Ishikawa (cell line): ENCODE results near the gene CACNA2D3.

ENCODE experiments used
- CEBPB ChIP-seq: IDR thresholded peaks from 2 replicates; pipeline ENCODE4 v1.6.1; 2012
- CREB1 ChIP-seq: IDR thresholded peaks from 2 replicates; pipeline ENCODE4 v1.6.1; 2012; ENCODE audit warnings: low read depth
- EGR1 ChIP-seq: IDR thresholded peaks from 2 replicates; pipeline ENCODE4 v1.6.1; 2012
- EP300 ChIP-seq: IDR thresholded peaks from 2 replicates; pipeline ENCODE4 v1.6.1; 2012; ENCODE audit warnings: borderline replicate concordance
- FOXM1 ChIP-seq: IDR thresholded peaks from 2 replicates; pipeline ENCODE4 v1.6.1; 2012; ENCODE audit warnings: low read depth, borderline replicate concordance
- NFIC ChIP-seq: IDR thresholded peaks from 2 replicates; pipeline ENCODE4 v1.6.1; 2012
- RAD21 ChIP-seq: IDR thresholded peaks from 2 replicates; pipeline ENCODE4 v1.6.1; 2012; ENCODE audit warnings: low read depth
- TAF1 ChIP-seq: IDR thresholded peaks from 2 replicates; pipeline ENCODE4 v1.6.1; 2012; ENCODE audit warnings: low read depth, mild to moderate bottlenecking
- TCF12 ChIP-seq: IDR thresholded peaks from 2 replicates; pipeline ENCODE4 v1.6.1; 2012; ENCODE audit warnings: low read depth
- TEAD4 ChIP-seq: IDR thresholded peaks from 2 replicates; pipeline ENCODE4 v1.6.1; 2012
- YY1 ChIP-seq: IDR thresholded peaks from 2 replicates; pipeline ENCODE4 v1.6.1; 2012; ENCODE audit warnings: low read depth
- ZBTB7A ChIP-seq: IDR thresholded peaks from 2 replicates; pipeline ENCODE4 v1.6.1; 2012; ENCODE audit warnings: low read depth
- TF ChIP-seq, protein P1 (sequence below): IDR thresholded peaks from 2 replicates; pipeline ENCODE4 v1.6.1; 2012
- TF ChIP-seq, protein P2 (sequence below): IDR thresholded peaks from 2 replicates; pipeline ENCODE4 v1.6.1; 2012
- TF ChIP-seq, protein P3 (sequence below): IDR thresholded peaks from 2 replicates; pipeline ENCODE4 v1.6.1; 2012; ENCODE audit warnings: low read depth, mild to moderate bottlenecking

The CACNA2D3 gene

DNA sequence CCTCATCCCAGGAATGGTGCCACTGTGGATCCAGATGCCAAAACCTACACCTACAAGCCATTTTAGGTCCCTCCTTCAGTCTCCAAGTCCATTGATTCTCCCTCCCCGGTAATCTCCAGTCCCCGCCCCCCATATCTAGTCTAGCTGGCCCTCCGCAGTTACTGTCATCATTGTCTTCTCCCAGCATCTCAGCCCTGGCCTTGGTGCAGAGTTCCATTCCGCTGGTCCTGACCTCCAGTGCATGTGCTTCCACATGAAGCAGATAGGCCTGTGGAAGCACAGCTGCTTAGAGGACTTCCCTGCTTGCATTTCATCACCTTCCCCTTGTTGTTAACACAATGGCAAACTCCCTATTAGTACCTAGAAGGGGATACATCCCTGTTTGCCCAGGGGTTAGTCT lies 473.7 kb downstream of the CACNA2D3 start:
- TF ChIP-seq NFIC (no peak), ZBTB7A (no peak), TAF1 (no peak), CREB1 (no peak), EGR1 (no peak), FOXM1 (no peak), RAD21 (no peak), TEAD4 (no peak), CEBPB (no peak)
- TF ChIP-seq, protein P1, sequence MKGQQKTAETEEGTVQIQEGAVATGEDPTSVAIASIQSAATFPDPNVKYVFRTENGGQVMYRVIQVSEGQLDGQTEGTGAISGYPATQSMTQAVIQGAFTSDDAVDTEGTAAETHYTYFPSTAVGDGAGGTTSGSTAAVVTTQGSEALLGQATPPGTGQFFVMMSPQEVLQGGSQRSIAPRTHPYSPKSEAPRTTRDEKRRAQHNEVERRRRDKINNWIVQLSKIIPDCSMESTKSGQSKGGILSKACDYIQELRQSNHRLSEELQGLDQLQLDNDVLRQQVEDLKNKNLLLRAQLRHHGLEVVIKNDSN: no peak
- TF ChIP-seq, protein P2, sequence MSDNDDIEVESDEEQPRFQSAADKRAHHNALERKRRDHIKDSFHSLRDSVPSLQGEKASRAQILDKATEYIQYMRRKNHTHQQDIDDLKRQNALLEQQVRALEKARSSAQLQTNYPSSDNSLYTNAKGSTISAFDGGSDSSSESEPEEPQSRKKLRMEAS: no peak
- TF ChIP-seq, protein P3, sequence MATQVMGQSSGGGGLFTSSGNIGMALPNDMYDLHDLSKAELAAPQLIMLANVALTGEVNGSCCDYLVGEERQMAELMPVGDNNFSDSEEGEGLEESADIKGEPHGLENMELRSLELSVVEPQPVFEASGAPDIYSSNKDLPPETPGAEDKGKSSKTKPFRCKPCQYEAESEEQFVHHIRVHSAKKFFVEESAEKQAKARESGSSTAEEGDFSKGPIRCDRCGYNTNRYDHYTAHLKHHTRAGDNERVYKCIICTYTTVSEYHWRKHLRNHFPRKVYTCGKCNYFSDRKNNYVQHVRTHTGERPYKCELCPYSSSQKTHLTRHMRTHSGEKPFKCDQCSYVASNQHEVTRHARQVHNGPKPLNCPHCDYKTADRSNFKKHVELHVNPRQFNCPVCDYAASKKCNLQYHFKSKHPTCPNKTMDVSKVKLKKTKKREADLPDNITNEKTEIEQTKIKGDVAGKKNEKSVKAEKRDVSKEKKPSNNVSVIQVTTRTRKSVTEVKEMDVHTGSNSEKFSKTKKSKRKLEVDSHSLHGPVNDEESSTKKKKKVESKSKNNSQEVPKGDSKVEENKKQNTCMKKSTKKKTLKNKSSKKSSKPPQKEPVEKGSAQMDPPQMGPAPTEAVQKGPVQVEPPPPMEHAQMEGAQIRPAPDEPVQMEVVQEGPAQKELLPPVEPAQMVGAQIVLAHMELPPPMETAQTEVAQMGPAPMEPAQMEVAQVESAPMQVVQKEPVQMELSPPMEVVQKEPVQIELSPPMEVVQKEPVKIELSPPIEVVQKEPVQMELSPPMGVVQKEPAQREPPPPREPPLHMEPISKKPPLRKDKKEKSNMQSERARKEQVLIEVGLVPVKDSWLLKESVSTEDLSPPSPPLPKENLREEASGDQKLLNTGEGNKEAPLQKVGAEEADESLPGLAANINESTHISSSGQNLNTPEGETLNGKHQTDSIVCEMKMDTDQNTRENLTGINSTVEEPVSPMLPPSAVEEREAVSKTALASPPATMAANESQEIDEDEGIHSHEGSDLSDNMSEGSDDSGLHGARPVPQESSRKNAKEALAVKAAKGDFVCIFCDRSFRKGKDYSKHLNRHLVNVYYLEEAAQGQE: no peak

DNA sequence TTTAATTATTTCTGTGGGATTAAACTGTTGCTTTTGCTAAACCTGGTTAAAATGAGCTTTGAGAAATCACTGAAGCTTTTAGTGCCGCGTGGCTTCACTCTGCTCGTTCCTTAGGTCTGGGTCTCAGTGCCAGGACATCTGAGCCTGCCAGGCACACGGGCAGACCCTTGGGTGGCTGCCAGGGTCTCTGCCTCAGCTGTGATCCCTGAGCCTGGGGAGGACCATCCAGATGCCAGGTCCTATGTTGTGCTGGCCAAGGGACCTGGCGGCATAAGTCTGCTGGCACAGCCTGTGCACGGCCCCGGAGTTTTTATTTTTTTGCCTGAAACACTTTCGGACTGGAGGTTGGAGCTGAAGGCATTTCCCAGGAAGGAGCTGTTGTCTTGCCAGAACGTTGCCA lies 477.4 kb downstream of the CACNA2D3 start:
- no peak for TF ChIP-seq ZBTB7A
- TF ChIP-seq EGR1: no peak
- TF ChIP-seq RAD21: no peak
- TF ChIP-seq, protein P2: no peak
- no peak for TF ChIP-seq EP300
- no peak for TF ChIP-seq CEBPB

DNA sequence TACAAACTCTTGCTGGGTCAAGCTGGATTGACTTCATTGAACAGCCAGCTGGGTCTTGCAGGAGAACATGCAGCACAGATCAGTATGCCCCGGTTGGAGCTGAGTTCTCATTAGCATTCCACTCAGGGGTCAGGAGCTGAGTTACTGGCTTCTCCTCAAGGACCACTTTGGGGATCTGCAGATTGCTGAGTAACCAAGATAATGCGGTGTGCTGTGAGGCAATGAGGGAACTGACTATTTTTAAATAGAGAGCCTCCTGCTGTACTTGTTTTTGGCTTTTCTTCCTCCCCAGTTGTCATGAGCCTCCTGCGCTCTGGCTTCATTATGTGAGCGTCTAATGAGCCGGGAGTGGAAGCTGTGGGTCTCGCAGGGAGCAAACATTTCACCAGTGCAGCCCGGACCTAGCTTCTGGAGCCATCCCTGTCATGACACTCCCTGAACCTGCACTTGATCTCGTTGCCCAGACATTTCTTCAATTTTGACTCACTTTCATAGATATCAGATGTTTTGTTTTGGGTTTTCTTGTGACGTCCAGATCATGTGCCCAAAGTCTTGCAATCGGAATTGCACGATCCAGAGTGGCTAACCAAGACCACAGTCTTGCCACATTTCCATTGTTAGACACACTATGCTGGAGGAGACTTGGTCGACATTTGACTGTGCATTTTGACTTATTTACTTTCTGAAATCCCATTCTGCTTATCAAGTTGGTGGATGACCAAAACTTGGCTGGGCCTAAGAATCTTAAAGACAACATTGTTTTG lies 478.3 kb downstream of the CACNA2D3 start:
- TF ChIP-seq CEBPB: no peak
- TF ChIP-seq CREB1: no peak
- TF ChIP-seq TCF12: no peak
- TF ChIP-seq, protein P3: no peak
- TF ChIP-seq YY1: no peak
- TF ChIP-seq, protein P2: no peak
- no peak for TF ChIP-seq NFIC
- TF ChIP-seq FOXM1: no peak
- no peak for TF ChIP-seq EGR1
- TF ChIP-seq TEAD4: no peak

DNA sequence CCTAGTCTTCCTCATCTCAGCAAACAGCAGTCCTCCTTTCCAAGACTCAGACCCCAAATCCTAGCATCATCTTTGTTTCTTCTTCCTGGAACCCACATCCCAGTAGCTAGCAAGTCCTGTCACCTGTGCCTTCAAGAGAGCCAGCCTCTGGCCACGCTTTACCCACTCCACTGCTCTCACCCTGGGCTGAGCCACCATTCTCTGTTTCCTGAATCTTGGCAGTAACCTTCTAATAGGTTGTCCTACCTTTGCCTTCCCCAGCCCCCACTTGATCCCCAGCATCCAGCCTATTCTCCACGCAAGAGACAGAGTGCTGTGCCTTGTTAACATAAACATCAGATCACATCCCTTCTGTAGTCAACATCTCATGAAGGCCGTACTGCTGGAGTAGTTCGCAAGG lies 482.1 kb downstream of the CACNA2D3 start:
- TF ChIP-seq, protein P2: no peak
- no peak for TF ChIP-seq RAD21

DNA sequence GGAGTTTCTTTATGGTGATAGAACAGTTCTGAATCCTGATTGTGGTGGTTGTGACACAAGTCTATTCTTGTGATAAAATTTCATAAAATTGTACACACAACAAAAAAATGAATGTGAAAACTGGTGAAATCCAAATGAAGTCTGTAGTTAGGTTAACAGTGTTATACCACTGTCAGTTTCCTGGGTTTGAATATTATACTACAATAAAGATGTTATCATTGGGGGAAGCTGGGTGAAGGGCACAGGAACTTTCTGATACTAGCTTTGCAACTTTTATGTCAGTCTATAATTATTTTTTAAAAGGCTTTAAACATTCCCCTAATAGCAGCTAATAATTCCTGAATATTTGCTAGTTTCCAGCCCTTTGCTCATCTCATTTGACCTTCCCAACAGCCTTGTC lies 485.7 kb downstream of the CACNA2D3 start:
- TF ChIP-seq CREB1: no peak
- no peak for TF ChIP-seq YY1
- no peak for TF ChIP-seq FOXM1
- no peak for TF ChIP-seq TCF12

DNA sequence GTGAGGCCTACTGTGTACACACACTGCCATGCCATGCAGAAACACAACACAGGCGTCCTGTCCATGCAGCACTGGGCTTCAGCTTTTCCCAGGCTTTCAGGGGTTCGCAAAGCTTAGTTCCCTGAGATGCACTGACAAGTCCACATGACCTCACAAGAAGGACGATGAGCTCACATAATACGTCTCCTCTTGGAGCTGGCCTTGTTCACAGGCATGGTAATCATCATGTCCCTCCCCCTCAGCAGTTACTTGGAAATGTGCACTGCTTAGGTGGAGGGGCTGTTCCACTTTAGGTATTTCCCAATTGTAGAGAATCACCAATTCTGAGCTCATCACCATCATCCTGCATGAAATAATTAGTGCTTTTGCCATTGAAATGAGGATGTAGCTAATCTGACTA lies 496.7 kb downstream of the CACNA2D3 start:
- no peak for TF ChIP-seq NFIC
- no peak for TF ChIP-seq EGR1
- TF ChIP-seq EP300: no peak
- TF ChIP-seq TEAD4: no peak
- TF ChIP-seq RAD21: no peak
- TF ChIP-seq YY1: no peak
- TF ChIP-seq TAF1: no peak
- TF ChIP-seq FOXM1: no peak
- no peak for TF ChIP-seq CREB1
- TF ChIP-seq, protein P3: no peak
- TF ChIP-seq, protein P2: no peak
- no peak for TF ChIP-seq ZBTB7A
- no peak for TF ChIP-seq CEBPB
- no peak for TF ChIP-seq TCF12
